Calu3 (cell line): Measurements from ENCODE around the gene LDLRAD1. TPM values are rescaled to one million over a fixed set of nuclear protein-coding genes. Genes with fewer than 3 reads are reported as not detected.

Source experiments
- BruUV-seq: library from RNA; stranded (reverse); fragments of 400-500 nt; replicated peaks from 2 replicates; lab custom pipeline; 2021; lab: Mats Ljungman, UMichigan
- CTCF ChIA-PET: fragments of 300-600 bp; sonication (Branson Sonifier 250); formaldehyde crosslinking; loops from one replicate; lab custom pipeline; 2022; ENCODE audit warnings: antibody characterized with exemption; lab: Charles Lee
- DNase-seq: peaks from one replicate; pipeline ENCODE4 v3.0.0; 2022
- H3K27ac Mint-ChIP-seq: one replicate; pipeline ENCODE4 v1.8.0; 2022; ENCODE audit warnings: mixed read lengths; ENCODE audit not compliant: unreplicated experiment
- H3K27me3 Mint-ChIP-seq: one replicate; pipeline ENCODE4 v1.8.0; 2022; ENCODE audit warnings: mixed read lengths; ENCODE audit not compliant: unreplicated experiment
- H3K36me3 Mint-ChIP-seq: one replicate; pipeline ENCODE4 v1.8.0; 2022; ENCODE audit warnings: mild to moderate bottlenecking, moderate library complexity, mixed read lengths; ENCODE audit not compliant: insufficient read depth, unreplicated experiment
- H3K4me1 Mint-ChIP-seq: one replicate; pipeline ENCODE4 v1.8.0; 2022; ENCODE audit warnings: mild to moderate bottlenecking, low read depth, mixed read lengths; ENCODE audit not compliant: unreplicated experiment
- H3K4me3 Mint-ChIP-seq: one replicate; pipeline ENCODE4 v1.8.0; 2022; ENCODE audit warnings: mild to moderate bottlenecking, low read depth, moderate library complexity, mixed read lengths; ENCODE audit not compliant: unreplicated experiment
- H3K9me3 Mint-ChIP-seq: one replicate; pipeline ENCODE4 v1.8.0; 2022; ENCODE audit warnings: low read depth, mixed read lengths; ENCODE audit not compliant: unreplicated experiment
- CTCF ChIP-seq: fragments of 200-600 bp; IDR thresholded peaks from one replicate; pipeline ENCODE4 v1.8.0; 2022; ENCODE audit warnings: antibody characterized with exemption; ENCODE audit not compliant: unreplicated experiment
- intact Hi-C: fragments of 100-400 bp; cut with micrococcal nuclease; formaldehyde crosslinking; loops from one replicate; pipeline ENCODE4 v1.10.0; 2022; ENCODE audit not compliant: unreplicated experiment
- total RNA-seq: library from RNA; stranded (reverse); gene quantifications from 2 replicates; pipeline ENCODE4 v1.2.3, GENCODE V29; 2022

LDLRAD1 gene
- total RNA-seq, 1 experiment from 2014 or later: not detected

- H3K4me1 Mint-ChIP-seq: peaks cover 26% of the 10 kb centered on the region
- no peak for TF ChIP-seq CTCF
- no peak overlapping the region for H3K27ac Mint-ChIP-seq
- no peak overlapping the region for H3K4me3 Mint-ChIP-seq
- H3K9me3 Mint-ChIP-seq: no peaks in the 10 kb centered on the region
- intact Hi-C loops: no loop called here
- no peaks in the 10 kb centered on the region for H3K36me3 Mint-ChIP-seq
- H3K27me3 Mint-ChIP-seq: peaks cover 6% of the 10 kb centered on the region
- no TSS peak for BruUV-seq
- no peak for DNase-seq
- CTCF ChIA-PET: no interaction called here
Observed at GRCh38 chr1:54018635-54019034, 649 bp upstream of the LDLRAD1 start.

- H3K4me3 Mint-ChIP-seq: peak overlapping the region; percentile 8
- CTCF ChIA-PET: interaction anchor here (1.2 kb wide), 1 partner anchor 25 kb away, joined by 5 read pairs; no protein-coding TSS in a partner anchor
- peak overlapping the region; percentile 44 for H3K27ac Mint-ChIP-seq
Observed at GRCh38 chr1:54016343-54017282, 1.4 kb downstream of the LDLRAD1 start.

GRCh38 chr1:54014009-54014629 is 3.9 kb downstream of the LDLRAD1 start:
- Mint-ChIP-seq H3K36me3 (no peaks in the 10 kb centered on the region), H3K27me3 (peaks cover 51% of the 10 kb centered on the region), H3K9me3 (no peaks in the 10 kb centered on the region), H3K4me3 (no peak overlapping the region), H3K27ac (no peak overlapping the region), H3K4me1 (peaks cover 33% of the 10 kb centered on the region)
- BruUV-seq: no TSS peak
- DNase-seq: no peak
- TF ChIP-seq CTCF: no peak
- CTCF ChIA-PET: no interaction called here
- intact Hi-C loops: no loop called here

More at GRCh38 chr1:54016343-54017282, 1.4 kb downstream of the LDLRAD1 start:
- peaks cover 26% of the 10 kb centered on the region for H3K27me3 Mint-ChIP-seq
- intact Hi-C loops: no loop called here
- no peaks in the 10 kb centered on the region for H3K9me3 Mint-ChIP-seq
- no peaks in the 10 kb centered on the region for H3K36me3 Mint-ChIP-seq
- peaks cover 33% of the 10 kb centered on the region for H3K4me1 Mint-ChIP-seq
- TF ChIP-seq CTCF: no peak
- peak; percentile 71 for DNase-seq
- BruUV-seq: no TSS peak

- Mint-ChIP-seq H3K9me3 (no peaks in the 10 kb centered on the region), H3K27me3 (peaks cover 57% of the 10 kb centered on the region), H3K36me3 (no peaks in the 10 kb centered on the region), H3K4me1 (peaks cover 33% of the 10 kb centered on the region), H3K4me3 (no peak overlapping the region), H3K27ac (no peak overlapping the region)
- CTCF ChIA-PET: no interaction called here
- intact Hi-C loops: no loop called here
- TF ChIP-seq CTCF: no peak
- BruUV-seq: no TSS peak
- no peak for DNase-seq
Observed at GRCh38 chr1:54013393-54014008, 4.5 kb downstream of the LDLRAD1 start.
